Measurements from ENCODE around the gene NGF.
"Not testable (repeated sequence)": the region's sequence is repeated elsewhere in the genome, so short reads cannot be mapped to it uniquely, and the experiment has no call there.

The NGF gene

DNA sequence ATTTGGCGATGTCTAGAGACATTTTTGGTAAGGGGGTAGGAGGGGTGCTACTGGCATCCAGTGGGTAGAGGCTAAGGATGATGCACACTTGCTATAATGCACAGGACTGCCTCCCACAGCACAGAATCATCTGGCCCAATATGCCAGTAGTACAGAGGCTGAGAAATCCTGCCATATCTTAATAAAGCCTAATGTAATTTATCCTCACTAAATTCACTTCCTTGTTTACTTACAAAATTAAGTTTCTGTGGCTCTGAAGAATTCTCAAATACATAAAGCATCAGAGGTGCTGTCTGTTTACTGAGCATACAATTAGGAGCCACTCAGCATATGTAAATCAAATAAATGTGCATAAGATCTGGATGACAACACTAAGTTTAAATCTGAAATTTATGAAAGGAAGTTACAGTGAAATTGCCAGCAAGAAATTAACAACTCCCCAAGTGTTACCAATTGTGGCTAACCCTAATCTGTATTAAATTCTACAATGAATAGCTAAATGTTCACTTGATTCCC lies 26.5 kb downstream of the NGF start:
- TF ChIP-seq, protein P1, sequence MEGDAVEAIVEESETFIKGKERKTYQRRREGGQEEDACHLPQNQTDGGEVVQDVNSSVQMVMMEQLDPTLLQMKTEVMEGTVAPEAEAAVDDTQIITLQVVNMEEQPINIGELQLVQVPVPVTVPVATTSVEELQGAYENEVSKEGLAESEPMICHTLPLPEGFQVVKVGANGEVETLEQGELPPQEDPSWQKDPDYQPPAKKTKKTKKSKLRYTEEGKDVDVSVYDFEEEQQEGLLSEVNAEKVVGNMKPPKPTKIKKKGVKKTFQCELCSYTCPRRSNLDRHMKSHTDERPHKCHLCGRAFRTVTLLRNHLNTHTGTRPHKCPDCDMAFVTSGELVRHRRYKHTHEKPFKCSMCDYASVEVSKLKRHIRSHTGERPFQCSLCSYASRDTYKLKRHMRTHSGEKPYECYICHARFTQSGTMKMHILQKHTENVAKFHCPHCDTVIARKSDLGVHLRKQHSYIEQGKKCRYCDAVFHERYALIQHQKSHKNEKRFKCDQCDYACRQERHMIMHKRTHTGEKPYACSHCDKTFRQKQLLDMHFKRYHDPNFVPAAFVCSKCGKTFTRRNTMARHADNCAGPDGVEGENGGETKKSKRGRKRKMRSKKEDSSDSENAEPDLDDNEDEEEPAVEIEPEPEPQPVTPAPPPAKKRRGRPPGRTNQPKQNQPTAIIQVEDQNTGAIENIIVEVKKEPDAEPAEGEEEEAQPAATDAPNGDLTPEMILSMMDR (IDR thresholded peaks at IDR 0.05; ENCODE audit: low read depth, low read length, missing control alignments), result no peak
- DNase-seq (ENCODE audit: low read depth), result no peak
- H3K4me3 ChIP-seq (ENCODE audit: low read depth, low read length), result no peak overlapping the region

DNA sequence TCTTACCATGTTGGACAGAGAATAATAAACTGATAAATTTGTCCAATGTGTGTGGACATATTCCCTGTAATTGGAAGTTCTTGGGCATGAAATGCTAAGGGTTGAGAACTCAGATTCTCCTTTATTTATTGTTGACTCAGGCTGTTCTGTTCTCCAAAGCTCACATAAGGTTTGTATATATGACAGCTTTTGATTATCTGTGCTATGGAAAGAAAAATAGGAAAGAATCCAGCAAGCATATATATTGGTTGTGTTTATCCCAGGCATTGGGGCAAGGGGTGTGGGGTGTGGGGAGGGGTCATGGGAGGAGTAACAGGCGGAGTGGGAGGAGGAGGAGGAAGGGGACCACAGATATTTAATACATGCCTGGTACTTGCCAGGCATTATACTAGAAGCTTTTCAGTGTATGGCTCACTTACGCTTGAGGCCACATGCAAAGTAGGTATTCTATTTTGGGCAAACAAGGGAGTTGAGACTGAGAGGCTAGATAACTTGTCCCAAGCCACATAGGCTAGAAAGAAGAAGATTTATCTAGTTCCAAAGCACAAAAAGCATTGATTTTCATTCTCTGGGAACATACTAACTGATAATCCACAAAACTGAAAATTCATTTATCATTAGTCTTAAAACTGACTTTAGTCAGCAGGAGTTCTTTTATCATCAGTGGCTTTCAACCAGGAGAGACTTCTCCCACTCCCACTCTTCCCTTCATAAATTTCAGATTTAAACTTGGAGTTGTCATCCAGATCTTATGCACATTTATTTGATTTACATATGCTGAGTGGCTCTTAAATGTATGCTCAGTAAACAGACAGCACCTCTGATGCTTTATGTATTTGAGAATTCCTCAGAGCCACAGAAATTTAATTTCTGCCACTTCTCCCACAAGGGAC lies 27.2 kb downstream of the NGF start:
- TF ChIP-seq, protein P1 (IDR thresholded peaks at IDR 0.05; ENCODE audit: low read depth, low read length, missing control alignments), result no peak
- DNase-seq (ENCODE audit: low read depth), result no peak
- no peak overlapping the region for H3K4me3 ChIP-seq (ENCODE audit: low read depth, low read length)

DNA sequence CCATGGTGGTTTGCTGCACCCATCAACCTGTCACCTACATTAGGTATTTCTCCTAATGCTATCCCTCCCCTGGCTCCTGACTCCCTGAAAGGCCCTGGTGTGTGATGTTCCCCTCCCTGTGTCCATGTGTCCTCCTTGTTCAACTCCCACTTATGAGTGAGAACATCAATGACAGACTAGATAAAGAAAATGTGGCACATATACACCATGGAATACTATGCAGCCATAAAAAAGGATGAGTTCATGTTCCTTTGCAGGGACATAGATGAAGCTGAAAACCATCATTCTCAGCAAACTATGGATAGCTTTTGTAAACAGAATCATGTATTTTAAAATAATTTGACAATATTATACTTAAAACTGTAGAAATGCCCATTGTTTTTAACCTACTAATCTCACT lies 28.5 kb downstream of the NGF start:
- DNase-seq (ENCODE audit: low read depth); H3K4me3 ChIP-seq (ENCODE audit: low read depth, low read length): not testable (repeated sequence)

DNA sequence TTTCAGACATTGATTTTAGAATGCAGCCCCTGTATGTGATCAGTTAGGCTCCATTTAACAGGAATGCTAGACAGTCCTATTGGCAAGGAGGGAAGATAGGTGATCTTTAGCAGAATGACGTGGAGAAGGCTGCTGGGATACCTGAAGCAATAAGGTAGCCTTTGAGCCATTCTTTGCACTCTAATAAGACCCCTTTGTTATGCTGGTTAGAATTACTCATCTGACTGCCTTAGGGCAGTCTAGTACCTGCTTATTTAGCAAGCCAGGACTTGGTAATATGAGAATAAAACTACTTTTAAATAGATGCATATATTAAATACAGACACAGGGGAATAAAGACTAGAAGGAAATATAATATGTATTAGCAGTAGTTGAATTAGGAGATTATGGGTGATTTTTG lies 29.1 kb downstream of the NGF start:
- TF ChIP-seq, protein P1 (IDR thresholded peaks at IDR 0.05; ENCODE audit: low read depth, low read length, missing control alignments), result no peak
- DNase-seq (ENCODE audit: low read depth), result no peak
- H3K4me3 ChIP-seq (ENCODE audit: low read depth, low read length), result no peak overlapping the region

DNA sequence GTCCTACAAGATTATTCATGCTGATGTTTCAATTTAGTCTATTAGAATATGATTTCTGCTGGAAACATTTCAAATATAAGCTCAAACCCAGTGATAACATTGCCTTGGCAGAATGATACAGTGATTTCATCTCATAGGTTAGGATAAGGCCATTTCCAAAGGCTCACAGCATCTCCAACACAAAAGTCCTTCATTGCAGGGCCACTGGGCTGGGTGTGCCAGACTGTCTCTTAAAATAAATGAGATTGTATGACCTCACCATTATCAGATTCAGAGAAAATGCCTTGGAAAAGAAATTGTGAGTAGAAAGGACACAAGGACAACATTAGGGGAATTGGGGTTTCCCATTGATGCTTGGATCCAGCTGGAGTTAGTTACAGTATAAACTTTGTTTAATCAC lies 30.4 kb downstream of the NGF start:
- DNase-seq (ENCODE audit: low read depth), result no peak
- H3K4me3 ChIP-seq (ENCODE audit: low read depth, low read length), result no peak overlapping the region
- TF ChIP-seq, protein P1 (IDR thresholded peaks at IDR 0.05; ENCODE audit: low read depth, low read length, missing control alignments), result no peak

DNA sequence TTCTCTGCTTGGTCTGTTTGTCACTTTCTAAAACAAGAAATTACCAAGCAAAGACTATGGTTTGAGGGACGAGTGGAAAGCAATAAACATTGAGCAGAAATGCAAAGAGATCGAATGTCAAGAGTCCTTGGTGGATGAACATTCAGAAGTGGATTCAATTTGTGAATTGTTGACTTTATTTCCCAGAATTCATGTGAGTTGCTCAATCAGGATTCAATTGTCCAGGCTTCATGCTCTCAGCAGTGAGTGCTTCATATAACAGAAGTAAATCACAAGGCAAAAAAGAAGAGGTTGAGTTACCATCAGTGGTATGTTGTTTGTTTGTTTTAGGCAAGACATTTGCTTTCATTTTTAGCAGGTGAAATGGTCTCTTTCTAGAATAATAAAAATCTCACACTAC lies 31.9 kb downstream of the NGF start:
- DNase-seq (ENCODE audit: low read depth), result no peak
- TF ChIP-seq, protein P1 (IDR thresholded peaks at IDR 0.05; ENCODE audit: low read depth, low read length, missing control alignments), result no peak
- H3K4me3 ChIP-seq (ENCODE audit: low read depth, low read length), result no peak overlapping the region

DNA sequence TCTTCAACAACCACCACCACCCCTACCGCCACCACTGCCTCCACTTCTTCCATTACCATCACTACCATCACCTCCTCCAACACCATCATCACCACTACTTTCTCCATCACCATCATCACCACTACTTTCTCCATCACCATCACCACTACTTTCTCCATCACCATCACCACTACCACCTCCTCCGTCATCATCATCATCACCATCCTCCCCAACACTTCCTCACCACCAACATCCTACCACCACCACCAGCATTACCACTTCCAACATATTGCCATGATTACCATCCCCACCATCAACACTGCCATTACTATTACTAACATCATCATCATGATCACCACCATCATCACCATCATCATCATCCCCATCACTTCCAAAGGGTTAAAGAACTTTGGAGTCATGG lies 34.7 kb downstream of the NGF start:
- TF ChIP-seq, protein P1 (IDR thresholded peaks at IDR 0.05; ENCODE audit: low read depth, low read length, missing control alignments), result no peak
- no peak overlapping the region for H3K4me3 ChIP-seq (ENCODE audit: low read depth, low read length)
- no peak for DNase-seq (ENCODE audit: low read depth)

Data from GM12864 (cell line).